GM21737 (cell line): ENCODE measurements around the gene DMKN.
"Not testable (repeated sequence)": the region's sequence is repeated elsewhere in the genome, so short reads cannot be mapped to it uniquely, and the experiment has no call there.

Experiments used
- ATAC-seq: cut with Tn5 transposase; IDR thresholded peaks from one replicate; pipeline ENCODE4 v1.9.1; 2021; ENCODE audit warnings: mild to moderate bottlenecking, moderate library complexity; ENCODE audit not compliant: unreplicated experiment

Gene DMKN

GRCh38 chr19:35501684-35502083, 11.8 kb downstream of the DMKN start:
- no peak for ATAC-seq

- ATAC-seq, result no peak
Measured at GRCh38 chr19:35500611-35501010, 12.8 kb downstream of the DMKN start.

GRCh38 chr19:35498984-35499527, 14.4 kb downstream of the DMKN start:
- ATAC-seq, result no peak

- ATAC-seq, result no peak
Measured at GRCh38 chr19:35498220-35498619, 15.2 kb downstream of the DMKN start.

- ATAC-seq, result no peak
Measured at GRCh38 chr19:35497406-35497805, 16.0 kb downstream of the DMKN start.

GRCh38 chr19:35495107-35496064, 18.1 kb downstream of the DMKN start:
- ATAC-seq, result no peak

GRCh38 chr19:35493971-35494370, 19.5 kb downstream of the DMKN start:
- no peak for ATAC-seq

GRCh38 chr19:35491836-35492360, 21.6 kb downstream of the DMKN start:
- no peak for ATAC-seq

- ATAC-seq, result no peak
Measured at GRCh38 chr19:35490364-35490763, 23.1 kb downstream of the DMKN start, which contains the start of gene KRTDAP. TSS of gene KRTDAP (minus strand) at chr19:35490464. CDS start at chr19:35490442, 22 bp downstream.

GRCh38 chr19:35488677-35489076, 24.8 kb downstream of the DMKN start:
- ATAC-seq, result no peak

GRCh38 chr19:35487656-35488182, 25.7 kb downstream of the DMKN start:
- no peak for ATAC-seq

GRCh38 chr19:35486268-35486708, 27.2 kb downstream of the DMKN start:
- ATAC-seq, result no peak

GRCh38 chr19:35484252-35485036, 29.0 kb downstream of the DMKN start:
- ATAC-seq, result peak; percentile 73

GRCh38 chr19:35483089-35483488, 30.4 kb downstream of the DMKN start:
- ATAC-seq, result no peak

GRCh38 chr19:35478794-35479677, 34.4 kb downstream of the DMKN start:
- no peak for ATAC-seq

GRCh38 chr19:35476149-35476548, 37.3 kb downstream of the DMKN start:
- ATAC-seq, result no peak

GRCh38 chr19:35474594-35474993, 38.9 kb downstream of the DMKN start:
- ATAC-seq, result not testable (repeated sequence)

GRCh38 chr19:35474104-35474503, 39.3 kb downstream of the DMKN start:
- ATAC-seq, result no peak

- ATAC-seq, result no peak
Measured at GRCh38 chr19:35471946-35472345, 41.5 kb downstream of the DMKN start.

GRCh38 chr19:35471075-35471474, 42.4 kb downstream of the DMKN start:
- not testable (repeated sequence) for ATAC-seq
